ENCODE data around the gene SMG9. TPM values are rescaled to one million over a fixed set of nuclear protein-coding genes. Genes with fewer than 3 reads are reported as not detected.

Gene SMG9
- total RNA-seq, 4 donors from 2014 or later: 4.5 to 9.1 (median 7.1) TPM

DNA sequence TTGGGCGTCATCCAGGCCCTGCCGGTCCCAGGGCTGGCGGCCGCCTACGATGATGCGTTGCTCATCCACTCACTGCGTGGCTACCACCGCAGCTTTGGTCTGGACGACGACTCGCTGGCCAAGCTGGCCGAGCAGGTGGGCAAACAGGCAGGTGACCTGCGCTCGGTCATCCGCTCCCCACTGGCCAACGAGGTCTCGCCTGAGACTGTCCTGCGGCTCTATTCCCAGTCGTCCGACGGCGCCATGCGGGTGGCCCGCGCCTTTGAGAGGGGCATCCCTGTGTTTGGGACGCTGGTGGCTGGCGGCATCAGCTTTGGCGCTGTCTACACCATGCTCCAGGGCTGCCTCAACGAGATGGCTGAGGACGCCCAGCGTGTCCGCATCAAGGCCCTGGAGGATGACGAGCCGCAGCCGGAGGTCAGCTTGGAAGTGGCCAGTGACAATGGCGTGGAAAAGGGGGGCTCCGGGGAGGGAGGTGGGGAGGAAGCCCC, 35.3 kb downstream of the SMG9 start:
- Histone ChIP-seq H3K27ac (no peak overlapping the region), H3K4me1 (no peaks in the 10 kb centered on the region), H3K9me3 (no peaks in the 10 kb centered on the region), H3K36me3 (no peaks in the 10 kb centered on the region), H3K4me3 (no peak overlapping the region), H3K27me3 (no peaks in the 10 kb centered on the region)
- intact Hi-C loops (cut with DNase I; ENCODE audit: low total_unique reads) (no loop called here), in situ Hi-C loops (cut with MboI; ENCODE audit: low sequenced_read_pairs in 4 of 4) (no loop called here)
- TF ChIP-seq, protein P1, sequence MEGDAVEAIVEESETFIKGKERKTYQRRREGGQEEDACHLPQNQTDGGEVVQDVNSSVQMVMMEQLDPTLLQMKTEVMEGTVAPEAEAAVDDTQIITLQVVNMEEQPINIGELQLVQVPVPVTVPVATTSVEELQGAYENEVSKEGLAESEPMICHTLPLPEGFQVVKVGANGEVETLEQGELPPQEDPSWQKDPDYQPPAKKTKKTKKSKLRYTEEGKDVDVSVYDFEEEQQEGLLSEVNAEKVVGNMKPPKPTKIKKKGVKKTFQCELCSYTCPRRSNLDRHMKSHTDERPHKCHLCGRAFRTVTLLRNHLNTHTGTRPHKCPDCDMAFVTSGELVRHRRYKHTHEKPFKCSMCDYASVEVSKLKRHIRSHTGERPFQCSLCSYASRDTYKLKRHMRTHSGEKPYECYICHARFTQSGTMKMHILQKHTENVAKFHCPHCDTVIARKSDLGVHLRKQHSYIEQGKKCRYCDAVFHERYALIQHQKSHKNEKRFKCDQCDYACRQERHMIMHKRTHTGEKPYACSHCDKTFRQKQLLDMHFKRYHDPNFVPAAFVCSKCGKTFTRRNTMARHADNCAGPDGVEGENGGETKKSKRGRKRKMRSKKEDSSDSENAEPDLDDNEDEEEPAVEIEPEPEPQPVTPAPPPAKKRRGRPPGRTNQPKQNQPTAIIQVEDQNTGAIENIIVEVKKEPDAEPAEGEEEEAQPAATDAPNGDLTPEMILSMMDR (IDR thresholded peaks at IDR 0.05 in 4 of 5, conservative IDR thresholded peaks at IDR 0.05 in 1 of 5): no peak
- no peak for TF ChIP-seq POLR2A (IDR thresholded peaks at IDR 0.05)
- ATAC-seq (no peak), DNase-seq (no peak)

DNA sequence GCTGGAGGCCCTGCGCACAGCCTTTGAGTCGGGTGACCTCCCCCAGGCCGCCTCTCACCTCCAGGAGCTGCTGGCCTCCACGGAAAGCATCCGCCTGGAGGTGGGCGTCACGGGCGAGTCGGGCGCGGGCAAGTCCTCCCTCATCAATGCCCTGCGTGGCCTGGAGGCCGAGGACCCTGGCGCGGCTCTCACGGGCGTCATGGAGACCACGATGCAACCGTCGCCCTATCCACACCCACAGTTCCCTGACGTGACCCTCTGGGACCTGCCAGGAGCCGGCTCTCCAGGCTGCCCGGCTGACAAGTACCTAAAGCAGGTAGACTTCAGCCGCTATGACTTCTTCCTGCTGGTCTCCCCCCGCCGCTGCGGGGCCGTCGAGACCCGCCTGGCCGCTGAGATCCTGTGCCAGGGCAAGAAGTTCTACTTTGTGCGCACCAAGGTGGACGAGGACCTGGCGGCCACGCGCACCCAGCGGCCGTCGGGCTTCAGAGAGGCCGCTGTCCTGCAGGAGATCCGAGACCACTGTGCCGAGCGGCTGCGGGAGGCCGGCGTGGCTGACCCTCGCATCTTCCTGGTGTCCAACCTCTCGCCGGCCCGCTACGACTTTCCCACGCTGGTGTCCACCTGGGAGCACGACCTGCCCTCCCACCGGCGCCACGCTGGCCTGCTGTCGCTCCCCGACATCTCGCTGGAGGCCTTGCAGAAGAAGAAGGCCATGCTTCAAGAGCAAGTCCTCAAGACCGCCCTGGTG, 36.0 kb downstream of the SMG9 start:
- no peak for ATAC-seq
- H3K36me3 ChIP-seq: no peaks in the 10 kb centered on the region
- no peak for TF ChIP-seq POLR2A (IDR thresholded peaks at IDR 0.05)

DNA sequence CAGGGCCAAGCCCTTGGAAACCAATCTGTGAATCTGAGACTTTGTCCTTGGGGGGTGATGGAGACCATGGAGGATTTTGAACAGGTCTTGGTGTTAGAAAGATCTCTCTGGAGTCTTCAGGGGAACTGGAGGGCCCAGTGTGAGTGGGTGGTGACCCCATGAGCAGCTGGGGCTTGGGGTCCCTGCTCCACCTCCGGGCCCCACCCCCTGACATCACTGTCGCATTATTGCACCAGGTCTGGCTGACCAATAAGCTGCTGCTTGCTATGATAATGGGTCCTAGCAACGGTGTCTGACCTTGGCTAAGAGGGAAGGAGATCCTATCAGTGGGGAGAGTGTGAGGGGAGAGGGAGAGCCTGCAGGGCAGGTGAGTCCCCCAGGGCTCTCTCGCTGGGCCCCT, 39.0 kb downstream of the SMG9 start, which contains the start of gene IRGC:
IRGC (plus strand) TSS at position 301 of the 400 bp plus-strand sequence. CDS start 2,483 bp downstream, outside the sequence.
- ATAC-seq: no peak
- H3K9me3 ChIP-seq: no peaks in the 10 kb centered on the region

More for the DNA sequence above, 36.0 kb downstream of the SMG9 start:
- H3K9me3 ChIP-seq: no peaks in the 10 kb centered on the region
- in situ Hi-C loops (cut with MboI; ENCODE audit: low sequenced_read_pairs in 4 of 4): no loop called here
- H3K4me3 ChIP-seq: no peak overlapping the region
- no peaks in the 10 kb centered on the region for H3K27me3 ChIP-seq
- no peak overlapping the region for H3K27ac ChIP-seq
- no peak for DNase-seq
- intact Hi-C loops (cut with DNase I; ENCODE audit: low total_unique reads): no loop called here
- no peaks in the 10 kb centered on the region for H3K4me1 ChIP-seq

DNA sequence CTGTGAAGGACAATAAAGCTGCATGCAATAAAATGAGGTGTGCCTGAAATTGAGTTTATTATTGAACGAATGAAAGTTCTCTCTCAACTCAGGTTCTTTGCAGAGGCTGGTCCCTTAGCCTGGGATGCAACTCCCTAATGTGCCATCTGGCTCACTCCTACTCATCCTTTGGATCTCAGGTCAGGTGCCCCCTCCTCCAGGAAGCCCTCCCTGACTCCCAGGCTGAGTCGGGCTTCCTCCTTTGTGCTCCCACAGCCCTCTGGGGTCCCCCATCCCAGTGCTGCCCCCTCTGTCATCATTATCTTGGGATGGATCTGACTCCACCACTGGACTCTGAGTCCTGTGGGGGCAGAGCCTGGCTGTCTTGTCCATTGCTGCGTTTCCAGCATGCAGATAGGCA, 41.6 kb downstream of the SMG9 start:
- intact Hi-C loops (cut with DNase I; ENCODE audit: low total_unique reads) (no loop called here), in situ Hi-C loops (cut with MboI; ENCODE audit: low sequenced_read_pairs in 4 of 4) (no loop called here)
- no peak overlapping the region for H3K27ac ChIP-seq
- TF ChIP-seq, protein P1 (IDR thresholded peaks at IDR 0.05 in 4 of 5, conservative IDR thresholded peaks at IDR 0.05 in 1 of 5): no peak
- no peak for TF ChIP-seq POLR2A (IDR thresholded peaks at IDR 0.05)
- no peaks in the 10 kb centered on the region for H3K9me3 ChIP-seq
- H3K27me3 ChIP-seq: no peaks in the 10 kb centered on the region
- ATAC-seq (no peak), DNase-seq (no peak)
- no peaks in the 10 kb centered on the region for H3K36me3 ChIP-seq
- H3K4me1 ChIP-seq: no peaks in the 10 kb centered on the region
- H3K4me3 ChIP-seq: no peak overlapping the region

More for the DNA sequence above, 39.0 kb downstream of the SMG9 start, which contains the start of gene IRGC:
- Histone ChIP-seq H3K27me3 (no peaks in the 10 kb centered on the region), H3K27ac (no peak within 1 kb of the TSS), H3K4me1 (no peaks in the 10 kb centered on the region), H3K4me3 (no peak within 1 kb of the TSS), H3K36me3 (no peaks in the 10 kb centered on the region)
- intact Hi-C loops (cut with DNase I; ENCODE audit: low total_unique reads) (no loop called here), in situ Hi-C loops (cut with MboI; ENCODE audit: low sequenced_read_pairs in 4 of 4) (no loop called here)
- DNase-seq: no peak
- TF ChIP-seq, protein P1 (IDR thresholded peaks at IDR 0.05 in 4 of 5, conservative IDR thresholded peaks at IDR 0.05 in 1 of 5): no peak
- no peak for TF ChIP-seq POLR2A (IDR thresholded peaks at IDR 0.05)

DNA sequence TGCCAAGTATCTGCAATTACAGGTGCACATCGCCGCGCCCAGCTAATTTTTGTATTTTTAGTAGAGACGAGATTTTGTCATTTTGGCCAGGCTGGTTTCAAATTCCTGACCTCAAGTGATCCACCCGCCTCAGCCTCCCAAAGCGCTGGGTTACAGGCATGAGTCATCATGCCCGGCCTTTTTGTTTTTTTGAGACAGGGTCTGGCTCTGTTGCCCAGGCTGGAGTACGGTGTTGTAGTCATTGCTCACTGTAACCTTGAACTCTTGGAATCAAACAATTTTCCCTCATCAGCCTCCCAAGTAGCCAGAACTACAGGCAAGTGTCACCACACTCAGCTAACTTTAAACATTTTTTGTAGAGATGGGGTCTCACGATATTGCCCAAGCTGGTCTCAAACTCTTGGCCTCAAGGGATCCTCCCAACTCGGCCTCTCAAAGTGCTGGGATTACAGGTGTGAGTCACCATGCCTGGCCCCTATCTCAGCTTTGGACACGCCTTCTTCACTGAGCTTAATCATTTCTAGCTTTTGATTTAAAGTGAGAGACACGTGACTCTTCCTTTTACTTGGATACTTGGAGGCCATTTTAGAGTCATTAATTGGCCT, 42.9 kb downstream of the SMG9 start:
- intact Hi-C loops (cut with DNase I; ENCODE audit: low total_unique reads) (no loop called here), in situ Hi-C loops (cut with MboI; ENCODE audit: low sequenced_read_pairs in 4 of 4) (no loop called here)
- no peak for DNase-seq
- TF ChIP-seq, protein P1 (IDR thresholded peaks at IDR 0.05 in 4 of 5, conservative IDR thresholded peaks at IDR 0.05 in 1 of 5): no peak
- TF ChIP-seq POLR2A (IDR thresholded peaks at IDR 0.05): no peak
- H3K9me3 ChIP-seq: no peaks in the 10 kb centered on the region
- H3K27ac ChIP-seq: no peak overlapping the region
- H3K27me3 ChIP-seq: no peaks in the 10 kb centered on the region
- H3K4me3 ChIP-seq: no peak overlapping the region
- no peaks in the 10 kb centered on the region for H3K4me1 ChIP-seq
- ATAC-seq: no peak
- H3K36me3 ChIP-seq: no peaks in the 10 kb centered on the region

Measured in gastrocnemius medialis (tissue), 4 donors.